ENCODE data around the gene RERE. TPM values are rescaled to one million over a fixed set of nuclear protein-coding genes. Genes with fewer than 3 reads are reported as not detected.

Gene RERE
- total RNA-seq, 2 donors from 2014 or later: 74.5 to 128 TPM

GRCh38 chr1:8390707-8391106 is 426.7 kb downstream of the RERE start:
- DNase-seq: no peak
- Histone ChIP-seq H3K4me3 (no peak overlapping the region), H3K36me3 (replicated peaks in 1 of 2; ENCODE audit: insufficient read depth in 1 of 2, low read depth in 2 of 2) (no peaks in the 10 kb centered on the region), H3K4me1 (peaks cover 28% of the 10 kb centered on the region), H3K27me3 (no peaks in the 10 kb centered on the region), H3K27ac (peak overlapping the region in 1 of 4 donors; percentile 41), H3K9me3 (no peaks in the 10 kb centered on the region)
- no peak for ATAC-seq
- no peak for TF ChIP-seq POLR2A (IDR thresholded peaks at IDR 0.05)
- no peak for TF ChIP-seq CTCF (IDR thresholded peaks at IDR 0.05)
- WGBS, 2 donors: 75 to 77% methylated on average over 4 of the region's 4 CpGs
- intact Hi-C loops (cut with DNase I): no loop called here

- H3K36me3 ChIP-seq (replicated peaks in 1 of 2; ENCODE audit: insufficient read depth in 1 of 2, low read depth in 2 of 2): no peaks in the 10 kb centered on the region
- no peak overlapping the region for H3K27ac ChIP-seq
- H3K9me3 ChIP-seq: no peaks in the 10 kb centered on the region
- intact Hi-C loops (cut with DNase I): no loop called here
- 87 to 93% methylated on average over 7 of the region's 7 CpGs for WGBS, 2 donors
- TF ChIP-seq CTCF (IDR thresholded peaks at IDR 0.05): no peak
- TF ChIP-seq POLR2A (IDR thresholded peaks at IDR 0.05): no peak
- H3K4me3 ChIP-seq: no peak overlapping the region
- ATAC-seq (no peak), DNase-seq (no peak)
- H3K27me3 ChIP-seq: no peaks in the 10 kb centered on the region
- peaks cover 27% of the 10 kb centered on the region for H3K4me1 ChIP-seq
These were observed 427.4 kb downstream of the RERE start for GRCh38 chr1:8389958-8390535.

GRCh38 chr1:8388732-8389562 is 428.5 kb downstream of the RERE start:
- no peaks in the 10 kb centered on the region for H3K36me3 ChIP-seq (replicated peaks in 1 of 2; ENCODE audit: insufficient read depth in 1 of 2, low read depth in 2 of 2)
- DNase-seq (no peak), ATAC-seq (no peak)
- H3K27ac ChIP-seq: no peak overlapping the region
- H3K27me3 ChIP-seq: no peaks in the 10 kb centered on the region
- no peak overlapping the region for H3K4me3 ChIP-seq
- intact Hi-C loops (cut with DNase I): no loop called here
- peaks cover 37% of the 10 kb centered on the region for H3K4me1 ChIP-seq
- no peak for TF ChIP-seq CTCF (IDR thresholded peaks at IDR 0.05)
- no peak for TF ChIP-seq POLR2A (IDR thresholded peaks at IDR 0.05)
- WGBS, 2 donors: 94 to 95% methylated on average over 12 of the region's 12 CpGs
- H3K9me3 ChIP-seq: no peaks in the 10 kb centered on the region

- no peaks in the 10 kb centered on the region for H3K27me3 ChIP-seq
- TF ChIP-seq POLR2A (IDR thresholded peaks at IDR 0.05) (no peak), CTCF (IDR thresholded peaks at IDR 0.05) (no peak)
- ATAC-seq (no peak), DNase-seq (no peak)
- no peak overlapping the region for H3K27ac ChIP-seq
- peaks cover 54% of the 10 kb centered on the region for H3K4me1 ChIP-seq
- H3K9me3 ChIP-seq: no peaks in the 10 kb centered on the region
- no peaks in the 10 kb centered on the region for H3K36me3 ChIP-seq (replicated peaks in 1 of 2; ENCODE audit: insufficient read depth in 1 of 2, low read depth in 2 of 2)
- no peak overlapping the region for H3K4me3 ChIP-seq
- intact Hi-C loops (cut with DNase I): no loop called here
These were observed 431.2 kb downstream of the RERE start for GRCh38 chr1:8386247-8386646.

Data from body of pancreas (tissue), 4 donors.